T-helper 1 cell (primary cell): Measurements from ENCODE around the gene SHQ1.
"Not testable (repeated sequence)": the region's sequence is repeated elsewhere in the genome, so short reads cannot be mapped to it uniquely, and the experiment has no call there.

ENCODE experiments used
- DNase-seq, 5 donors: peaks; one replicate each; pipeline ENCODE4 v3.0.0-alpha.2; 2012 to 2020

Gene SHQ1

GRCh38 chr3:72746430-72747411 lies 101.5 kb downstream of the SHQ1 start:
- no peak for DNase-seq

DNA sequence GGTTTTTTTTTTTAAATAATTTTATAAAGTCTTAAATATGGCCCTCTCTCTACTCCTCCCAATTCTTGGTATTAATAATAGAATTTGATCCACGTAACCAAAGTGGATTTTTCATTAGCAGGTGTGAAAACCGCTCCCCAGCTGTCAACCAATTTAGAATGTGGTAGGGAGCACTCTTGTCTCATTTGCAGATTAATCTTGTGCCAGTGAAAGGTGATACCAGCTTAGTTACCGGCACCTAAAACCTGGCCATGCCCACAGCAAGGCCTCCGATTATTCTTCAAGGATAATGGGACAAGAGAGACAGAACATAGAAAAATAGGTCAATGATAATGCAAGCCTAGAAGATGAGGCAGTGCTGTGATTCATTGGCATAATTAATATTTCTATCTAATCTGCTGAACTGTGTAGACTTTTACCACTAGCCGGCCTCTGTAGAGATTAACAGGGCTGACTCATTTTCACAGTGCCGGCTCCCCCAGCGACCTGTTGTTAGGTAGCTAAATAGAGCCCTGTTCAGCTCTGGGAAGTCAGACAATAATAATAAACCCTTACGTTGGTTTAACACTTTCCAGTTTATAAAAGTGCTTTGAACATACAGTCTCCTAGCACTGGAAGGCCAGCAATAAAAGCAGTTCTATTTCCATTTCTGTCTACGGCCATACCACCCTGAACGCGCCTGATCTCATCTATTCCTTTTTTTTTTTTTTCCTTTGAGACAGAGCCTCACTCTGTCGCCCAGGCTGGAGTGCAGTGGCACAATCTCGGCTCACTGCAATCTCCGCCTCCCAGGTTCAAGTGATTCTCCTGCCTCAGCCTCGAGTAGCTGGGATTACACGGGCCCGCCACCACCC lies 102.9 kb downstream of the SHQ1 start:
- DNase-seq: no peak

DNA sequence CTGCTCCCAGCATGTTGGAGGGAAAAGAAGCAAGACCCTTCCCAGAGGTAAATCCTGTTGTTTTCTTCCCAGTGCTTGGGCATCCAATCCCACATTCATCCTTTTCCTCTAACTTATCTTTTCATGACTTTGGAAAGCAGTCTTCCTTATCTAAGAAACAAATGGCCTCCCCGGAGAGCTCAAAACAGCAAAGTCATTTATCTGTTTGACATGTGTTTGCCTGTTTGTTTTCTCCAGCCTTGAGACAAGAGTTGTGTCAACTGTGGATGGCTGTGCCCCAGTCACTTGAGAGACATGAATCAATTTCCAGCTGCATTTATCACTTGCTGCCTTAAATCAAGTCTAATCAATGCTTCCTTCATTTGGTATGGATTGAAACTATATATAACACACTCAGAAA lies 103.9 kb downstream of the SHQ1 start:
- DNase-seq: no peak

DNA sequence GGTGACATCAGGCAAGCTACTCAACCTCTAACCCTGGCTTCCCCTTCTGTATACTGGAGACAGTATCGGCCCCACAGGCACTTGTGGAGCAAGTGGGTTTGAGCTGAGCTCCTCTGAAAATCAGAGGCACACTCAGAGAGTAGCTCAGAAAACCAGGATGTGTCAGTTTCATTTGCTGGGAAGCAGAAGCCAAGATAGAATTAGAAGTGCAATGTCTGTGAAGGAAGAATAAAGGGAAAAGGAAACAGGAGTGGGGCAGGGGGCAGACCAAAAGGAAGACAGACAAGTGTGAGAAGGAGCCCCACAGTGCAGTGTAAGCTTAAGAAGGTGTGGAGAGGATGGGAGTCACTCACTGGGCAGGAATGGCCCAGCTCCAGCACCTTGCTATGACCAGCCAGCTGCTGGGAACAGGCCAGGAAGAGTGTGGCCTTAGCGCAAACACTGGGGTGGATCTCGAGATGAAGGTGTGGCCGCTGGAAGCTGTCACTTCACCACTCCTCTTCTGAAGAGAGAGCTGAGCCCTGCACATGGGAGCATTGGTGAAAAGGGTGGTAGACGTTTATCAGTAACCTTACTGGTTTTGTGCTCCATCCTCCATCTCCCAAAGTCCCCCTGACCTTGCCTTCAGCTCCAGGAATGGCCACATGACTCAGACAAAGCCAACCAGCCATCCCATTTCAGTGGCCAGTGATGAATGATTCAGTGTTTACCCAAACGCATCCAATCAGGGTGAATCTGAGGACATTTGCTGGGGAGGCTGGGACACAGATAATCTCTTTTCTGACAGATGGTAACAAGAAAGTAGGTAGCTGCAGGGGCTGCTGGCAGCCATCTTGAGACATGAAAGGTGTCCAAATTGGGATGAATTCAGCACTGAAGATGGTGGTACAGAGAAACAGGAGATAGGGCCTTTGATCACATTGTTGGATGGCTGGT lies 108.4 kb downstream of the SHQ1 start:
- no peak for DNase-seq

DNA sequence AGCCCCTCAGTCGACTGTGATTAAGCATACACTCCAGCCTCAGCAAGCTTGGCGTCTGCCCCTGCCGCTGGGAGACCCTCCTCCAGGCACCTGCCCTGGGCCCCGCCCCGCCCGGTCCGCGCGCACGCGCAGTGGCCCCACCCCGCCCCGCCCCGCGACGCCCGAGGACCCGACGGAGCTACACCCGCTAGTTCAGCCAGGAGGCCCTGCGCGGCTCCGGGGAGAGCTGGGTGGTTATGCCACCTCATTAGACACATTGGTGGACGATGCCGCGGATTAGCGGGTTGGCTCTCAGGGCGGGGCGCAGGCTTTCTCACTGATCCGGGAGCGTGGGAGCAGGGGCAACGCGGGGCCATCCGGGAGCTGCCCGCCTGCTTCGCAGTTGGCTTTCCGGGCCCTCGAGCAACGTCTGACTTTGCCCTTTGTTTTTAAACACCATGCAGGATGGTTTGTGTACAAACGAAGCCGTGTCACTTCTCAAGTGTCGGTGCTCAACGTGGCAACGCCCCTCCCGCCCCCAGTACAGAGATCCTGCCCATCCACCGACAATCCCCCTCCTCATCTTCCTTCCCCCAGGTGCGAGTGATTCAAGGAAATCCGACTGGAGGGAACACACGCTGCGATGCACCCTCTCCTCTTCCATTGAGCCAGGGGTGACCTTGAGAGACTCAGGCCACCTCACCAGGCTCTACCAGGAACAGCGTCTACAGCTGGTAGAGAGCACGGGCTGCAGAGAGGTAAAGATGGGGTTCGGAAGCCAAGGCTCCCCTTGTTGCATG lies 109.3 kb downstream of the SHQ1 start:
- peak; percentile 55 to 73 (median 67) for DNase-seq

GRCh38 chr3:72735072-72735471 lies 113.2 kb downstream of the SHQ1 start:
- not testable (repeated sequence) for DNase-seq

- DNase-seq: no peak
Observed at GRCh38 chr3:72733676-72734075, 114.6 kb downstream of the SHQ1 start.

GRCh38 chr3:72732666-72733345 lies 115.4 kb downstream of the SHQ1 start:
- not testable (repeated sequence) for DNase-seq

DNA sequence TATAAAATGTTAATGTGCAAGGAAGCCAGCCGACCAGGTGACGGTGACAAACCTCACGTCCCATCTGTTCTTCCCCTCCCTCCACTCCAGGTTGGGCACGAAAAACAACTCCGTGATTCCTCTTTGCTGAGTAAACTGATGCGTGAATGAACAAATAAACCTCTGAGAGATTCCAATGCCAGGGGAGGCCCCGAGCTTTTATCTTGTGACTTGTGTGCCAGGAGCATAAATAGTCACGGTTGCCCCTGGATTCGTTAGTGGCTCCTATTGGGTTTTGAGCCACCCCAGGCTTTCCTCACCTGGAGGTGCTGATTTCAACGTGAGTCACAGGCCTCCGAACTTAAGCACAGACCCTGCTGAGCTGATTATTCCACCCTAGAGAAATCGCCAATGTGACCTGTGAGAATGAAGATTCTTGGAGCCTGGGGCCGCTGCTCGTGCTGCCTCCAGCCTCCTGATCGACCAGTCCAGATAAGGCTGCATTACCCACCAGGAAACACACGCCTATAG lies 119.2 kb downstream of the SHQ1 start:
- no peak for DNase-seq

- DNase-seq: no peak
Observed at GRCh38 chr3:72728329-72728889, 119.8 kb downstream of the SHQ1 start.

GRCh38 chr3:72727726-72728125 lies 120.5 kb downstream of the SHQ1 start:
- DNase-seq: no peak

DNA sequence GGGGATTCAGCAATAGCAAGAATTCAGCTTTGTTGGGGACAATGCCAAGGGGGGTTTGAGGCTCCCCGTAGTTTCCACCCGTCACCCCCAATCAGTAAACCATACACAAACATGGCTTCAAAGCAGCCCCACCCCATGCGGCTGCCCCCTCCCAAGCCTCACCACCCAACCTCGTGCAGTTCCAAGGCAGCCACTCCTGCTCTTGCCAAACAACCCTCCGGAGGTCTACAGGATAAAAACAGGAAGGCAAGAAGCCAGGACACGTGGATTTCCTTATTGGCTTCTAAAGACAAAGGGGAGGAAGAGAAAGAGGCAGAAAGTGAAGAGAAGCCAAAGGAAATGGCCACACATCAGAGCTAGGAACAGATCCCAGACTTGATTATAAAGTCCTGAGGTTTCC lies 121.1 kb downstream of the SHQ1 start:
- no peak for DNase-seq

DNA sequence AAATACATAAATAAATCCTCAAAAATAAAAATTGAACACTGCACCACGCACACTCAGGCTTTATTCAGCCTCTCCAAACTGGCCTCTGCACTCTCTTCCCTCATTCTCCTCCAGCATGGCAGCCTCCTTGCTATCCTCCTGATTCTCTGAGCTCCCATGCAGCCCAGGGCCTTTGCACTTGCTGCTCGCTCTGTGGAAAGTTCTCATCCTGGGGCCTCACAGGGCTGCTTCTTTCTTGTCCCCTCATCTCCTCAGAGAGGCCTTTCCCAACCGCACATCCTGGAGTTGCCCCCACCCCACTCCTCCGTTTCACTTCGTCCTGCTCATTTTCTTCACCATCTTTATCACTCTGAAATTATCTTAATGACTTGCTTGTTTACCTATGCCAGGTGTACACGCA lies 123.0 kb downstream of the SHQ1 start:
- no peak for DNase-seq

- no peak for DNase-seq
Observed at GRCh38 chr3:72724070-72724469, 124.2 kb downstream of the SHQ1 start.

DNA sequence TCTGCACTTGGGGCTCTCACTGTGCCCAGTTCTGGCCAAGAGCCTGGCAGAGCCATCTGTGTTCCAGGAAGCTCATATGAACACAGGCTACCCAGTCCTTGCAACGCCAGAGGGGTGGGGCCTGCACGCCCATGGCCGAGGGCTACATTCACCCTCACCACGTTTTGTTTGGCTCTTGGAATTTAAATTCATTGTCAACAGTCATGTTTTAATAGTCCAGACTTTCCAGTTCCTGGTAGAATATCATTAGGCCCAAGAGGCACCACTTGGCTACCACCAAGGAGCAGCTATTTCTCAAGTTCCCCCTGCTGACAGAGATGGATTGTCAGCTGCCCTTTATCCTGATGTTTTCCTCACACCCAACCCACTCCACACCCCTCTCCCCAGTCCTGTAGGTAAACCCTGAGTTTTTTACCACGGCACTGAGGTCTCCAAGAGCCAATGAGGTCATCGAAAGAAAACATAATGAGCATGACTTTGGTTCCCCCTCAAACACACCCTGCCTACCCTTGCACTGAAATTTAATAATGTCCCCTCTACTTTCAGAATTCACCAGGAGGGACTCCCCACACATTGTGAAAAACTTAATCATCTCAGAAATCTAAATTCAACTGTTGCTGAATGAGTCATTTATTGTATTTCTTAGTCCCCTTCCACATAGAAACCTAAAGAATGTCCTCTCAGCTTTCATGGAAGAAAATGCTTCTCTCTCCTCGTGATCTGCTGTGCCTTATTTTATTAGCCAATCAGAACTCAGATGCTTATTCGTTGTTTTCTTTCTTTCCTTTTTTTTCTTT lies 125.1 kb downstream of the SHQ1 start:
- peak in 1 of 5 donors; percentile 22 for DNase-seq

DNA sequence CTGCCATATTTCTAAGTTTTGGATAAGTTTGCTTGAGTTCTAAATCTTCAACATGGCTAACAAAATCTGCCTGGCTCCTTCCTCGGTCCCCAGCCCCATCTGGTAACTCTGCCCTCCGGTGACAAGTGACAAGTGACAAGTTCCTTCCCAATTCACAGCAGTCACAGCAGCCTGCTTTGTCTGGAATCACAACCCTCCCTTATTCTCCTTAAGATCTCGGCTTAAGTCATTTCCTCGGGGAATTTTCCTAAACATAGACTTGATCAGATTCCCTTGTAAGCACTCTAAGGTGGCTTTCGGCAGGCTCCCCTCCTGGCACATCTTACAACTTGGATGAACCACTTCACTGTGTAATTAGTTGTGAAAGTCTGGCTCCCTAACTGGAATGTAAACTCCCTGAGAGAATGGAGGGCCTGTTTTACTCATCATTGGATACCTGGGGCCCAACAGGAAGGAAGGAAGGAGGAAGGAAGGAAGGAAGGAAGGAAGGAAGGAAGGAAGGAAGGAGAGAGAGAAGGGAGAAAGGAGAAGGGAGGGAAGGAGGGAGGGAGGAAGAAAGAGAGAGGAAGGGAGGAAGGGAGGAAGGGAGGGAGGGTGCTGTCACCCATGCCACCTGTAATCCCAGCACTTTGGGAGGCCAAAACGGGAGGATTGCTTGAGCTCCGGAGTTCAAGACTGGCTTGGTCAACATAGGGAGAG lies 126.4 kb downstream of the SHQ1 start:
- no peak for DNase-seq

DNA sequence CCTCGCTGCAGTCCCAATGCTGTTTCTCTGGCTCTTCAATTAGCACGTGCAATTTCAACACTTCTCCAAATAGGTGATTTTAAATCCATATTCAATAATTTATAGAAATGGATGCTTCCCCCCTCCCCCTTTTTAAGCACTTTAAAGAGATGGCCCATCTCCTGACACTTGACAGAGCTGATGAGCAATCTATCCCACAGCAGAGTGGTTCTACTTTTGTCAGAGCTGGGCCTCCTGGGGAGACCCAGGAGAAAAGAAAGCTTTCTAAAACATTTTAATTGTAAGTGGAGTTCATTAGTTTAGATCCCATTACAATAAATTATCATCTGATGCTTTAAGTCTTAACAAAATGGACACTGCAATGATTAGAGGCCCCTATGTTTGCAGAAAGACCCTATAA lies 127.7 kb downstream of the SHQ1 start:
- DNase-seq: no peak

GRCh38 chr3:72719137-72719536 lies 129.1 kb downstream of the SHQ1 start:
- no peak for DNase-seq

DNA sequence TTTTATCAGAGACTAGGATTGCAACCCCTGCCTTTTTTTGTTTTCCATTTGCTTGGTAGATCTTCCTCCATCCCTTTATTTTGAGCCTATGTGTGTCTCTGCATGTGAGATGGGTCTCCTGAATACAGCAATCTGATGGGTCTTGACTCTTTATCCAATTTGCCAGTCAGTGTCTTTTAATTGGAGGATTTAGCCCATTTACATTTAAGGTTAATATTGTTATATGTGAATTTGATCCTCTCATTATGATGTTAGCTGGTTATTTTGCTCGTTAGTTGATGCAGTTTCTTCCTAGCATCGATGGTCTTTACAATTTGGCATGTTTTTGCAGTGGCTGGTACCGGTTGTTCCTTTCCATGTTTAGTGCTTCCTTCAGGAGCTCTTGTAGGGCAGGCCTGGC lies 134.1 kb downstream of the SHQ1 start:
- DNase-seq: not testable (repeated sequence)
